ENCODE data around the gene OR13J1.

DNA sequence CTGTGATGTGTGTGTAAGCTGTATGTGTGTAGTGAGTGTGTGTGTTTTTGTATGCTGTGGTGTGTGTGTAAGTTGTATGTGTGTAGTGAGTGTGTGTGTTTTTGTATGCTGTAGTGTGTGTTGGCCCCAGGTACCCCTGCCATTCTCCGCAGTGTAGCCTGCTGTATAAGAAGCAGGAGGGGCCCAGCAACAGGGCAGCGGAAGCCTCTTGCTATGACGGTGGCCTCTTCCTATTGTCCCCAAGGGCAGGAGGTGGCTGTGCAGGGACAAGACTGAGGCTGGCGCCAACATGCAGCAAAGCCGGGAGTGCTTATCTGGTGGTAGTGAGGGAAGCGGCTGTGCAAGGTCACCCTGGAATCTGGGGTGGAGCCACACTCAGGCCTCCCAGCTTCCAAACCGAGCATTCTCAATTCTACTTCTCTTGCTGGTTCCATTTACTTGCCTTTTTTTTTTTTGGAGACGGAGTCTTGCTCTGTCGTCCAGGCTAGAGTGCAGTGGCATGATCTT, 44.2 kb upstream of the OR13J1 start:
- no peak for TF ChIP-seq POLR2A (IDR thresholded peaks at IDR 0.05)
- TF ChIP-seq, protein P1, sequence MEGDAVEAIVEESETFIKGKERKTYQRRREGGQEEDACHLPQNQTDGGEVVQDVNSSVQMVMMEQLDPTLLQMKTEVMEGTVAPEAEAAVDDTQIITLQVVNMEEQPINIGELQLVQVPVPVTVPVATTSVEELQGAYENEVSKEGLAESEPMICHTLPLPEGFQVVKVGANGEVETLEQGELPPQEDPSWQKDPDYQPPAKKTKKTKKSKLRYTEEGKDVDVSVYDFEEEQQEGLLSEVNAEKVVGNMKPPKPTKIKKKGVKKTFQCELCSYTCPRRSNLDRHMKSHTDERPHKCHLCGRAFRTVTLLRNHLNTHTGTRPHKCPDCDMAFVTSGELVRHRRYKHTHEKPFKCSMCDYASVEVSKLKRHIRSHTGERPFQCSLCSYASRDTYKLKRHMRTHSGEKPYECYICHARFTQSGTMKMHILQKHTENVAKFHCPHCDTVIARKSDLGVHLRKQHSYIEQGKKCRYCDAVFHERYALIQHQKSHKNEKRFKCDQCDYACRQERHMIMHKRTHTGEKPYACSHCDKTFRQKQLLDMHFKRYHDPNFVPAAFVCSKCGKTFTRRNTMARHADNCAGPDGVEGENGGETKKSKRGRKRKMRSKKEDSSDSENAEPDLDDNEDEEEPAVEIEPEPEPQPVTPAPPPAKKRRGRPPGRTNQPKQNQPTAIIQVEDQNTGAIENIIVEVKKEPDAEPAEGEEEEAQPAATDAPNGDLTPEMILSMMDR (IDR thresholded peaks at IDR 0.05): no peak
